T-helper 22 cell (primary cell): ENCODE measurements around the gene KRTAP10-10.
"Not testable (repeated sequence)": the region's sequence is repeated elsewhere in the genome, so short reads cannot be mapped to it uniquely, and the experiment has no call there.

Experiments
- DNase-seq: peaks from one replicate; pipeline ENCODE4 v3.0.0-alpha.2; 2020; ENCODE audit warnings: low read depth

Gene KRTAP10-10

GRCh38 chr21:44650973-44651675, 14.0 kb downstream of the KRTAP10-10 start:
- DNase-seq, result no peak

- DNase-seq, result no peak
These were observed 16.0 kb downstream of the KRTAP10-10 start for GRCh38 chr21:44653123-44653522.

- DNase-seq, result peak; percentile 73
These were observed 16.8 kb downstream of the KRTAP10-10 start for GRCh38 chr21:44653656-44654575.

- DNase-seq, result no peak
These were observed 17.5 kb downstream of the KRTAP10-10 start, which contains the start of gene KRTAP12-4 for GRCh38 chr21:44654576-44655175. Gene KRTAP12-4, minus strand, starts transcription at chr21:44654659. Its CDS starts 45 bp downstream, at chr21:44654614.

GRCh38 chr21:44656868-44657267, 19.7 kb downstream of the KRTAP10-10 start:
- no peak for DNase-seq

- peak; percentile 63 for DNase-seq
These were observed 20.7 kb downstream of the KRTAP10-10 start, which contains the start of gene KRTAP12-3 for GRCh38 chr21:44657635-44658540. Gene KRTAP12-3, plus strand, starts transcription at chr21:44657932. Its CDS starts 48 bp downstream, at chr21:44657980.

- DNase-seq, result no peak
These were observed 21.4 kb downstream of the KRTAP10-10 start for GRCh38 chr21:44658541-44658910.

GRCh38 chr21:44658913-44659595, 21.9 kb downstream of the KRTAP10-10 start:
- DNase-seq, result no peak

- DNase-seq, result not testable (repeated sequence)
These were observed 24.4 kb downstream of the KRTAP10-10 start for GRCh38 chr21:44661567-44661966.

- no peak for DNase-seq
These were observed 27.5 kb downstream of the KRTAP10-10 start for GRCh38 chr21:44664691-44665090.

GRCh38 chr21:44666401-44667320, 29.5 kb downstream of the KRTAP10-10 start, which contains the start of gene KRTAP12-2:
Gene KRTAP12-2, minus strand, starts transcription at chr21:44666927. Its CDS starts 41 bp downstream, at chr21:44666886.
- DNase-seq, result no peak

GRCh38 chr21:44667612-44668011, 30.5 kb downstream of the KRTAP10-10 start:
- no peak for DNase-seq

- no peak for DNase-seq
These were observed 33.7 kb downstream of the KRTAP10-10 start for GRCh38 chr21:44670642-44671432.

- DNase-seq, result no peak
These were observed 34.8 kb downstream of the KRTAP10-10 start for GRCh38 chr21:44671911-44672310.

GRCh38 chr21:44677881-44678280, 40.7 kb downstream of the KRTAP10-10 start:
- no peak for DNase-seq

- no peak for DNase-seq
These were observed 44.0 kb downstream of the KRTAP10-10 start for GRCh38 chr21:44681152-44681551.

- no peak for DNase-seq
These were observed 44.9 kb downstream of the KRTAP10-10 start, which contains the start of gene KRTAP12-1 for GRCh38 chr21:44681861-44682579. Gene KRTAP12-1, minus strand, starts transcription at chr21:44682163. Its CDS starts 40 bp downstream, at chr21:44682123.
